HEK293T (cell line): ENCODE measurements around the gene SLC6A6.

Experiments used
- ELF4 ChIP-seq: fragments of 450-650 bp; IDR thresholded peaks from 2 replicates; pipeline ENCODE4 v1.6.1; 2017; ENCODE audit warnings: antibody characterized with exemption
- FOXA1 ChIP-seq: fragments of 450-650 bp; IDR thresholded peaks from 2 replicates; pipeline ENCODE4 v1.6.1; 2016; ENCODE audit warnings: mild to moderate bottlenecking
- FOXK2 ChIP-seq: fragments of 450-650 bp; IDR thresholded peaks from 2 replicates; pipeline ENCODE4 v1.6.1; 2016; ENCODE audit warnings: mild to moderate bottlenecking

GRCh38 chr3:14411166-14411526 is 8.7 kb downstream of the SLC6A6 start:
- TF ChIP-seq FOXK2, result no peak
- no peak for TF ChIP-seq ELF4
- no peak for TF ChIP-seq FOXA1
